ENCODE measurements around the gene MISP3. TPM values are rescaled to one million over a fixed set of nuclear protein-coding genes. Genes with fewer than 3 reads are reported as not detected.

MISP3 gene
- total RNA-seq, 1 donor from 2014 or later = 3.6 TPM

DNA sequence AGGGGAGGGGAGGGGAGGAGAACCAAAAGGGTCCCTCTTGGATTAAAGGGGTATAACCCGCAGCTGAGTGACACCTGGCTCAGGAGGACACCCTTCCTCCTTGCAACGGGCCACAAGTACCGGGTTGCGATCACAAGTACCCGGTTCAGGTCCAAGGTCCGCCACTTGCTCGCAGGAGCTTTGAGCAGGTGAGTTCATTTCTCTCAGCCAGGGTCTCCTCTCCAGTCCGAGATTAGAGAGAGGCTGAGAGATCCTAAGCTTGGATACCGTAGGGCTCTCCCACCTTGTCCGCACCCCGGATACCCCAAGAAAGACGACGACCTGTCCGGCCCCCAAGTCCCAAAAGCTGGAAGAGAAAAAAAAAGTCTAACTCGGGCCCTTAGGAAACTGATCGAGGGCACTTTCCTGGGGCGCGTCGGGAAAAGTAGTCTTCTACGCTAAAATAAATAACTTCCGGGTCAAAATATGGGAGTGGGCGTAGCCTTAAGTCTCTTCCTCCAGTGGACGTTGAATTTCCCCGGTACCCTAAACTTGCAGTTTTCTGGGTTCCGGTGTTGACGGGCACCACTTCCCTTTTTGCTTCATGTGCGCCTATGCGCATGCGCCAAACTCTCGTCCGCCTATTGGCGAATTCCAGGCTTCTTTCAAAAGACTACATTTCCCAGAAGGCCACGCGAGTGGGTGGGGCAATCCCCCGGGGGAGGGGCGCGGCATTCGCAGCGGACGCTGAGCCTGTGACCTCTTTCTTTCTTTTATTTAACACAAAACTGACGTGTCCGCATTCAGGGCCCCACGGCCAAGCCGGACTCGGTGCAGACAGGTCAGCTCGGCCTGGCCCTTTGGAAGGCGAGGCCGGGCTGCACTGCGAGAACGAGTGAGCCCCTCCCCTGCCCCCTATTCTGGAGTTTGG, 8.6 kb downstream of the MISP3 start:
- peak overlapping the region; percentile 95 for H3K4me3 Mint-ChIP-seq
- H3K4me1 Mint-ChIP-seq (ENCODE audit: unreplicated experiment) = peaks cover 6% of the 10 kb centered on the region

DNA sequence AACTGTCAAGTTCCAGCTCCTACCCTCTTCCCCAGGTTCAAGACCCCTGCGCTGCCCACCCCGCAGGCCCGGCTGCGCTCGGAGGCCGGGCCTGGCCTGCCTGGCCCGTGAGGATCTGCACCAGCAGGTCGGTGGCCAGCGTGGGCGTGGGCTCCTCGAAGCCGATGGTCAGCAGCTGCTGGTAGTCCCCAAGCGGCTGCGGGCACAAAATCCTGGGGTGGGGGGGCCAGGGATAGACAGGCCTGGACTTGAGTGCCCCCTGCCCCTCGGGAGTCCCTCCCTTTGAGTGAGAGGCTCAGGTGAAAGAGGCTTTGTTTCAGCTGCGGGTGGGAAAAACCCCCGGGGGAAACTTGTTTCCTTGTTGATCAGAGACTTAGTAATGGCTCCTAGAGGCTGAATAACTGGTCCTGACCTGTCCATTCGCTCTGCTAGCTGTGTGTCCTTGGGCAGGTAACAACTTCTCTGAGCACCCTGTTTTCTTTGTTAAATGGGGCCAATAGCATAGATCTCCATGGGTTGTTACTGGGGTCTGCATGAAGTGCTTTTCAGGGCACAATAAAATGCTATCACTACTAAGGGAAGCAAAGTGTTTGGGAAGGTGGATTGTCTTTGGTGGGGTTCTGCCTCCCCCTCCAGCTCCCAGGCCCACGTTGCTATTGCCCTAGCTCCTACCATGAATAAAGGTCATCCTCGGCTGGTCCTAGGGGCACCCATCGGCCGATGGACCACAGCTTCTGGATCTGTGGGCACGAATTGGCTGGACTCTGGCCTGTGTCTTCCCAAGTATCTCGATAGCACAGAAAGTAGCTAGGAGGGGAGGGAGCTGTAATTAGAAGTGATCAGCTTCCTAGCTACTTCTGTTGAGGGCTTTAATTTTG, 9.4 kb downstream of the MISP3 start:
- H3K9me3 Mint-ChIP-seq = no peaks in the 10 kb centered on the region
- no peak for DNase-seq (ENCODE audit: extremely low spot score, unreplicated experiment)
- peak overlapping the region; percentile 93 for H3K27ac Mint-ChIP-seq
- peak overlapping the region; percentile 95 for H3K4me3 Mint-ChIP-seq
- TF ChIP-seq, protein P1, sequence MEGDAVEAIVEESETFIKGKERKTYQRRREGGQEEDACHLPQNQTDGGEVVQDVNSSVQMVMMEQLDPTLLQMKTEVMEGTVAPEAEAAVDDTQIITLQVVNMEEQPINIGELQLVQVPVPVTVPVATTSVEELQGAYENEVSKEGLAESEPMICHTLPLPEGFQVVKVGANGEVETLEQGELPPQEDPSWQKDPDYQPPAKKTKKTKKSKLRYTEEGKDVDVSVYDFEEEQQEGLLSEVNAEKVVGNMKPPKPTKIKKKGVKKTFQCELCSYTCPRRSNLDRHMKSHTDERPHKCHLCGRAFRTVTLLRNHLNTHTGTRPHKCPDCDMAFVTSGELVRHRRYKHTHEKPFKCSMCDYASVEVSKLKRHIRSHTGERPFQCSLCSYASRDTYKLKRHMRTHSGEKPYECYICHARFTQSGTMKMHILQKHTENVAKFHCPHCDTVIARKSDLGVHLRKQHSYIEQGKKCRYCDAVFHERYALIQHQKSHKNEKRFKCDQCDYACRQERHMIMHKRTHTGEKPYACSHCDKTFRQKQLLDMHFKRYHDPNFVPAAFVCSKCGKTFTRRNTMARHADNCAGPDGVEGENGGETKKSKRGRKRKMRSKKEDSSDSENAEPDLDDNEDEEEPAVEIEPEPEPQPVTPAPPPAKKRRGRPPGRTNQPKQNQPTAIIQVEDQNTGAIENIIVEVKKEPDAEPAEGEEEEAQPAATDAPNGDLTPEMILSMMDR (conservative IDR thresholded peaks at IDR 0.05) = no peak
- no peaks in the 10 kb centered on the region for H3K27me3 Mint-ChIP-seq
- peaks cover 6% of the 10 kb centered on the region for H3K4me1 Mint-ChIP-seq (ENCODE audit: unreplicated experiment)
- H3K36me3 Mint-ChIP-seq = no peaks in the 10 kb centered on the region

More for the DNA sequence above, 8.6 kb downstream of the MISP3 start:
- Mint-ChIP-seq H3K27me3 (no peaks in the 10 kb centered on the region), H3K36me3 (no peaks in the 10 kb centered on the region), H3K9me3 (no peaks in the 10 kb centered on the region), H3K27ac (peak overlapping the region; percentile 93)
- peak; percentile 99 for DNase-seq (ENCODE audit: extremely low spot score, unreplicated experiment)
- TF ChIP-seq, protein P1 (conservative IDR thresholded peaks at IDR 0.05) = no peak

DNA sequence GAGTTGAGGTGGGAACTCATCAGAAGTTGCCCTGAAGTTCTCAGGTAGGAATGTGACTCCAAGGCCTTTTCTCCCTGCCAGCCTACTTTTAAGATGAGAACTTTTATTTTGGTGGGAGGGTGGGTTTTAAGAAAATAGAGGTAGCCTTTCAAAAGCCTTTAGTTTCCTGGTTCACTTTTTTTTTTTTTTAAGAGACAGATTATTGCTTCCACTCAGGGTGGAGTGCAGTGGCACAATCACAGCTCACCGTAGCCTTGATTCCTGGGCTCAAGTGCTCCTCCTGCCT, 10.0 kb downstream of the MISP3 start:
- no peaks in the 10 kb centered on the region for H3K36me3 Mint-ChIP-seq
- DNase-seq (ENCODE audit: extremely low spot score, unreplicated experiment) = no peak
- H3K27ac Mint-ChIP-seq = peak overlapping the region; percentile 57
- no peaks in the 10 kb centered on the region for H3K27me3 Mint-ChIP-seq
- H3K9me3 Mint-ChIP-seq = no peaks in the 10 kb centered on the region
- peak overlapping the region; percentile 95 for H3K4me3 Mint-ChIP-seq
- peaks cover 6% of the 10 kb centered on the region for H3K4me1 Mint-ChIP-seq (ENCODE audit: unreplicated experiment)
- TF ChIP-seq, protein P1 (conservative IDR thresholded peaks at IDR 0.05) = no peak

DNA sequence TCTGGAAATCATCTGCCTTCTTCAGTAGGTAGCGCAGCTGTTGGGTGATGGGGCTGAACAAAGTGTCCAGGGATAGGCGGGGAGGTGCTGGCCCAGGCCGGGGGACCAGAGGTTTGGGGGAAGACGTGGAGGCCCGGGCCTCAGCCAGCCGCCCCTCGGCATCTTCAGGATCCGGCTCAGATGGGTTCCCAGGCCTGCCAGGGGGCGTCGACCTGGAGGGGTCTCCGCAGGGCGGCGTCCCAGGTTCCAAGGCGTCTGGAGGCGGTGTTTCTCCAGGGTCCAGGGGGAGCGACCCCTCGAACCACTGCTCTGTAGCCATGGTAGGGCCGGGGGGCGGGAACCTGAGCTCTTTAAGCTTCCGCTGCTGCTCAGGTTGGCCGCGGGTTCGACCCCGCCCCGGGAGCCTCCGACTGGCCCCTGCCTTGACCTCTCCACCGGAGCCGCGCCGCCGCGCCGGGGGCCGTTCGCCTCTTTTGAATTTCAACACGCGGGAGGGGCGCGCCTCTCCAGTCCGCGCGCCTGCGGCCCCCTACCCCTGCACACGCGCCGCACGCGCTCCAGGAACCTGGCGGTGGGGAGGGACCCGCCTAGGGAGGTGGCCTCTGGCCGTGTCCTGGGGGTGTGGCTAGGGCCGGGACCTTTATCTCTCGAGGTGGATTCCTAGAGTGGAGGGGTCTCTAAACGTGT, 12.9 kb downstream of the MISP3 start, which contains the start of gene C19orf67:
C19orf67 (minus strand) TSS at position 475 of the 687 bp plus-strand sequence; CDS start at position 319, 156 bp downstream.
- no peaks in the 10 kb centered on the region for H3K27me3 Mint-ChIP-seq
- peaks cover 10% of the 10 kb centered on the region for H3K4me1 Mint-ChIP-seq (ENCODE audit: unreplicated experiment)
- TF ChIP-seq, protein P1 (conservative IDR thresholded peaks at IDR 0.05) = no peak
- H3K9me3 Mint-ChIP-seq = no peaks in the 10 kb centered on the region
- H3K36me3 Mint-ChIP-seq = peaks cover 8% of the 10 kb centered on the region
- peak within 1 kb of the TSS; percentile 71 for H3K27ac Mint-ChIP-seq
- peak within 1 kb of the TSS; percentile 9 for H3K4me3 Mint-ChIP-seq
- no peak for DNase-seq (ENCODE audit: extremely low spot score, unreplicated experiment)

DNA sequence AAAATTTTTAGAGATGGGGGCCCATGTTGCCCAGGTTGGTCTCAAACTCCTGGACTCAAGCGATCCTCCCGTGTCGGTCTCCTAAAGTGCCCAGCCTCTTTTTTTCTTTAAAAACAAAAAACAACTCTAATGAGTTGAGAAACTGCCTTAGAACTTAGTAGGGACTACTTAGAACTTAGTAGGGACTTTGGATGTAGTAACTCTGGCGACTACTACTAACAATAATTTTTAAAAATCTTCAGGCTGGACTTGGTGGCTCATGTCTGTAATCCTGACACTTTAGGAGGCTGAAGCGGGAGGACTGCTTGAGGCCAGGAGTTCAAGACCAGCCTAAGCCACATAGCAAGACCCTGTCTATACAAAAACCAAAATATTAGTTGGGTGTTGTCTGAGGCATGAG, 13.5 kb downstream of the MISP3 start:
- peaks cover 8% of the 10 kb centered on the region for H3K36me3 Mint-ChIP-seq
- H3K27ac Mint-ChIP-seq = no peak overlapping the region
- peaks cover 9% of the 10 kb centered on the region for H3K4me1 Mint-ChIP-seq (ENCODE audit: unreplicated experiment)
- no peak for DNase-seq (ENCODE audit: extremely low spot score, unreplicated experiment)
- no peaks in the 10 kb centered on the region for H3K27me3 Mint-ChIP-seq
- TF ChIP-seq, protein P1 (conservative IDR thresholded peaks at IDR 0.05) = no peak
- no peak overlapping the region for H3K4me3 Mint-ChIP-seq
- no peaks in the 10 kb centered on the region for H3K9me3 Mint-ChIP-seq

All from type B pancreatic cell (in vitro differentiated cells).